ENCODE measurements around the gene OR52W1. TPM values are rescaled to one million over a fixed set of nuclear protein-coding genes. Genes with fewer than 3 reads are reported as not detected.
A peak's percentile ranks its signal among the peaks of the same experiment; 100 is the strongest.
"Not testable (repeated sequence)": the region's sequence is repeated elsewhere in the genome, so short reads cannot be mapped to it uniquely, and the experiment has no call there.

The OR52W1 gene
- total RNA-seq, 1 experiment from 2014 or later = not detected

- DNase-seq (ENCODE audit: low read depth) = no peak
Observed at GRCh38 chr11:6216501-6216900, 17.5 kb downstream of the OR52W1 start.

GRCh38 chr11:6217722-6218121 is 18.7 kb downstream of the OR52W1 start:
- DNase-seq (ENCODE audit: low read depth) = no peak

DNA sequence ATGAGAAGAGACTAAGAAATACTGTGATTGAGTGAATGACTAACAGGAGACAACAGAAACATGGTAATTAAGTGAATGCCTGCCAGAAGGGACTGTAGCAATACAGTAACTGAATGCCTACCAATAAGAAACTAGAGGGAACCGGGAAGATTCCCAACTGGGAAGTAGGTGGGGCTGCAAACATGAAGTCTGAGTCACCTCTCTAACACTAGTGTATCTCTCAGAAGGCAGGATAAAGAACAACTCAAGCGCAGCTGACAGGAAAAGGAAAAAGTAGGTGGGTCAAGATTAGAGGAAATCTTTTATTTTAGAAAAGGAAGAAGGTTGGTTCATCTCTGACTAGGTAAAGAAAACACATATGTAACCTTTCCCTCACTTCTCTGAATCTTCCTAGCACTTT is 20.3 kb downstream of the OR52W1 start:
- DNase-seq (ENCODE audit: low read depth) = peak; percentile 86

- no peak for DNase-seq (ENCODE audit: low read depth)
Observed at GRCh38 chr11:6223854-6224253, 24.8 kb downstream of the OR52W1 start.

- DNase-seq (ENCODE audit: low read depth) = no peak
Observed at GRCh38 chr11:6224421-6224820, 25.4 kb downstream of the OR52W1 start.

GRCh38 chr11:6225024-6225423 is 26.0 kb downstream of the OR52W1 start:
- DNase-seq (ENCODE audit: low read depth) = no peak

DNA sequence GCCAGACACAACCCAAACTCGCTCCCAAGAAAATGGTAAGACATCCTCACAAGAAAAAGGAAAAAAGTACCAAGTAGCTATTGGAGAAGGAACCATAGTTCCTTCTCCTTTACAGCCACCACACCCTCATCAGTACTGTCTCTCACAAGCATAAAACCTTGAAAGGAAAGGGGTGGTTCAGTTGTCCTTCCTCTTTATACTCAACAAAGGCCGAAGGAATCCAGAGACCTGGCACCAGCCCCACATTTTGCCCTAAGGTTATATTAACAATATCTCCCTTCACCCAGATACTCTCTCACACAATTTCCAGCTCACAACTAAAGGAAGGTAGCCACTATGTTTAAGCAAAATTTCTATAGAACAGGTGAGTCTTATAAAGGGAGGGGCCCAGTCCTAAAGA is 26.9 kb downstream of the OR52W1 start:
- DNase-seq (ENCODE audit: low read depth) = no peak

DNA sequence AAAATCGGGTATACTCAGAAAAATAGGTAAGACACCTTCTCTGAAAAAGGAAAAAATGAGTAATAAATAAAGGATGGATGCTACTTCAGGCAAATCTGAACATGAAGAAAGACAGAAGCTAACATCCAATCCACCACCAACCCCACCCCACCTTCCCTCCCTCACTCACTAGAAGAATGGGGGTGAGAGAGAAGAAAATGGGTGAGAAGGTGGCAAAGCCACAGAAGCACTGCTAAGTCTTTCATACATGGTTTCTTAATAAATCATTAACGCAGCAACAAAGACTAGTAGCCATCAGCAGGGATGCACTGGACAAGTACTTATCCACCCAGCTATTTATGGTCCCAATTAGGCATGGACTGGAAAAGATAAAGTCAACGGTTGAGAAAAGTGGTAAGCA is 29.5 kb downstream of the OR52W1 start:
- DNase-seq (ENCODE audit: low read depth) = no peak

- DNase-seq (ENCODE audit: low read depth) = no peak
Observed at GRCh38 chr11:6229911-6230310, 30.9 kb downstream of the OR52W1 start.

DNA sequence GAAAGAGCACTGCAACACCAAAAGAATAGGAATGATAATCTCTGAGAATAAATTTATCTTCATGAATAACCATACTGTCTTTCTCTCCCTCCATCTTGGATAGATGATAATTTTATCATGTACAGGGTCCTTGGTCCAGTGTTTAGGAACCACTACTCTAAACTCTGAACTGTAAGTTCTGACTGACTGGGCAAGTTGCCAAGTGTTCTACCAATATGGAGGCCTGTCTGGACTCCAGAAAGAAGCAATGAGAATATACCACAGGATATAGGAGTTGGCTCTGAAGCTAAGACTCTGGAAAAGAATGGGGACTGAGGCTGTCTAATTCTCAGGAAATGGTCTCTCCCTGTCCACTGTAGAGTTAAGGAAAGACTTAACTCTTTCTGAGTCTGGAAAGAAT is 33.9 kb downstream of the OR52W1 start:
- no peak for DNase-seq (ENCODE audit: low read depth)

DNA sequence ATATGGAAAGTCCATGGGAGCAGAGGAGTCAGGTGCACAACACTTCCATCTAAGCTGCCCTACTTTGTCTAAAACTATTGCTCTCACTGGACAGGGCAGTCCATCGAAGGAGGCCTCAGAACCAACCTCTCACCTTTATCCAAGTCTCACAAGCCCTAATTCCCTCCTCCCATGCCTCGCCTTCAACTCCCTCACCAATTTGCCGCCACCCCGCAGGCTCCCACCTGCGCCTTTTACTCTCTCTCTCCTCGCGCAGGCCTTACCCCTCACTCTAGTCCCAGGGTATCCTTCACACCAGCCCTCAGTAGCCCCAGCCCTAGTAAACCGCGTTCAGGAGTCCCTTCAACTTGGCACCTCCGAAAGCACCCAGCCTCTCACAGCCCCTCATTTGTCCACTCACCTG is 35.0 kb downstream of the OR52W1 start:
- no peak for DNase-seq (ENCODE audit: low read depth)

GRCh38 chr11:6234387-6235107 is 35.5 kb downstream of the OR52W1 start, which contains the start of gene FHIP1B:
TSS of gene FHIP1B (minus strand) at chr11:6234636. CDS start at chr11:6224516, 10,120 bp downstream.
- DNase-seq (ENCODE audit: low read depth) = peak; percentile 99

GRCh38 chr11:6237266-6237665 is 38.2 kb downstream of the OR52W1 start:
- no peak for DNase-seq (ENCODE audit: low read depth)

- no peak for DNase-seq (ENCODE audit: low read depth)
Observed at GRCh38 chr11:6237761-6238302, 38.8 kb downstream of the OR52W1 start.

- no peak for DNase-seq (ENCODE audit: low read depth)
Observed at GRCh38 chr11:6238902-6239301, 39.9 kb downstream of the OR52W1 start, which contains the start of gene CNGA4. TSS of gene CNGA4 (plus strand) at chr11:6239089. CDS start at chr11:6239207, 118 bp downstream.

DNA sequence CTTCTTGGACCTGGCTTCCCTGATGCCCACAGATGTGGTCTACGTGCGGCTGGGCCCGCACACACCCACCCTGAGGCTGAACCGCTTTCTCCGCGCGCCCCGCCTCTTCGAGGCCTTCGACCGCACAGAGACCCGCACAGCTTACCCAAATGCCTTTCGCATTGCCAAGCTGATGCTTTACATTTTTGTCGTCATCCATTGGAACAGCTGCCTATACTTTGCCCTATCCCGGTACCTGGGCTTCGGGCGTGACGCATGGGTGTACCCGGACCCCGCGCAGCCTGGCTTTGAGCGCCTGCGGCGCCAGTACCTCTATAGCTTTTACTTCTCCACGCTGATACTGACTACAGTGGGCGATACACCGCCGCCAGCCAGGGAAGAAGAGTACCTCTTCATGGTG is 41.1 kb downstream of the OR52W1 start:
- no peak for DNase-seq (ENCODE audit: low read depth)

DNA sequence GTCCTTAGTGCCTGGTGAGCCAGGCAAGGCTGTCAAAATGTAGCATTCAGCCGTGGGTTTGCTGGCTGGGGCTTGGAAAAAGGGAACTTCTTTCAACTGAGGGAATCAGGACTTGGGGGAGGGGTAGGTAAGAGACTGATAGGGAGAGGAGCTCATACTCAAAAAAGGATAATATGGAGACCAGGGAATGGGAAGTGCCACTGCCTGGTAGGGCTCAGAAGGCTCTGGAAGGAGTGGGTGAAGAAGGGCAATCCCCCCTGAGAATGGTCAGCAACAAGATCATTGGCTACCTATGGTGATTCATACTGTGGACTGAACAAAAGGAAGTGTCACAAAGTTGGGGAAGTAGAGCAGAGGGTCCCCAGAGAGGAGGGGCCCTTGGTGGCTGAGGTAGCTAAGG is 41.8 kb downstream of the OR52W1 start:
- DNase-seq (ENCODE audit: low read depth) = no peak

DNA sequence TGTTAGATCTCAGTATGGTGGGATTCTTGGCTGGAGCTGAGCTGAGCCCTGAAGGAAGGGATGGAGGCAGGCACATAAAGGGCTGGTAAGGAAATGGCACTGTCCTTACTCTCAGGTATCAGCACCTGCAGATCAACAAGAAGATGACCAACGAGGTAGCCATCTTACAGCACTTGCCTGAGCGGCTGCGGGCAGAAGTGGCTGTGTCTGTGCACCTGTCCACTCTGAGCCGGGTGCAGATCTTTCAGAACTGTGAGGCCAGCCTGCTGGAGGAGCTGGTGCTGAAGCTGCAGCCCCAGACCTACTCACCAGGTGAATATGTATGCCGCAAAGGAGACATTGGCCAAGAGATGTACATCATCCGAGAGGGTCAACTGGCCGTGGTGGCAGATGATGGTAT is 42.3 kb downstream of the OR52W1 start:
- no peak for DNase-seq (ENCODE audit: low read depth)

DNA sequence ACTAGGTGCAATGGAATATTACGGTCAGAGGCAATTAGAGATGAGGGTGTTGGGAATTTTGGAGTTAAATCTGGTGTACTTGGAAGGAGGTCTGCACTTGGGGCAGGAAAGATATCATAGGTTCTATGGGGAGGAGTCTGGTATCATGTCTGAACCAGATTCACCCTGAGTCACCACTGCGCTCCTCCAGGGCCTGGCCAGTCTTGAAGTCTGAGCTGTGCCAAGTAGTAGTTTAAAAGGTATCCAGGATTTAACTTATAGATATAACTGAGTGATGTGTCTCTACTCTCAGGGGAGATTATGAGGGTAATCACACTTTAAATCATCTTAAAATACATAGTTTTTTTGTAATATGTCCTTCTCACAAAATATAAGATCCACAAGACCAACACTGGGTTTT is 46.5 kb downstream of the OR52W1 start:
- no peak for DNase-seq (ENCODE audit: low read depth)

DNA sequence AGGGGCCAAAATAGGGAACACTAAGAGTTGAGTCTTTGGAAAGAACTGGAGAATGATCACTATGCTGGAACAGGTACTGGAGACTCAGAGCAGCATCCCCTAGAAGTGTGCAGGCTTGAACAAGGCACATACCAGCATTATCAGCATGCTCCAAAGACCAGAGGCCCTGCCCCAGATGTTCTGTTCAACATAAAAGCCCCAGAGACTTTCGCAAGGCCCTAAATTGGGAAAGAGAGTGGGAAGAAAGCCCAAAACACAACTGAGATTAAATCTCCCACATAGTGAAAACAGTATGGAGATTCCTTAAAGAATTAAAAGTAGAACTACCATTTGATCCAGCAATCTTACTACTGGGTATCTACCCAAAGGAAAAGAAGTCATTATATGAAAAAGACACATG is 49.2 kb downstream of the OR52W1 start:
- DNase-seq (ENCODE audit: low read depth) = no peak

DNA sequence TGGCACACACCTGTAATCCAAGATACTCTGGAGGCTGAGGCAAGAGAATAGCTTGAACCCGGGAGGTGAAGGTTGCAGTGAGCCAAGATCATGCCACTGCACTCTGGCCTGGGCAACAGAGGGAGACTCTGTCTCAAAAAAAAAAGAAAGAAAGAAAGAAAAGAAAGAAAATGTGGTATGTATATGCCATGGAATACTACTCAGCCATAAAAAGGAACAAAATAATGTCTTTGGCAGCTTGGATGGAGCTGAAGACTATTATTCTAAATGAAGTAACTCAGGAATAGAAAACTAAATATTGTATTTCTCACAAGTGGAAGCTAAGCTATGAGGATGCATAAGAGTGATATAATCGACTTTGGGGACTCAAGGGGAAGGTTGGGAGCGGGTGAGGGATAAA is 49.9 kb downstream of the OR52W1 start:
- not testable (repeated sequence) for DNase-seq (ENCODE audit: low read depth)

All from LHCN-M2 (cell line).